A549 (cell line): ENCODE measurements around the gene SKOR1. TPM values are rescaled to one million over a fixed set of nuclear protein-coding genes. Genes with fewer than 3 reads are reported as not detected.

ENCODE experiments used
- ATAC-seq, 2 experiments: fragments of 200-7000 bp in 1 of 2; fragments of >200 bp in 1 of 2; cut with Nextera tagmentation in 1 of 2; cut with Tn5 transposase in 1 of 2; 3 replicates each; pipeline versions ENCODE4 v1.8.0 to v1.9.1; 2018 to 2020; ENCODE audit warnings: mild to moderate bottlenecking in 1 of 2, moderate library complexity in 1 of 2
- CTCF ChIA-PET: fragments of 300-600 bp; sonication (Branson Sonifier 250); formaldehyde crosslinking; extraction: SDS; loops from one replicate; lab custom pipeline; 2021; ENCODE audit warnings: antibody characterized with exemption, inconsistent platforms; lab: Yijun Ruan, JAX
- POLR2A ChIA-PET: fragments of 350-600 bp; formaldehyde crosslinking; extraction: SDS; loops from one replicate; lab custom pipeline; 2021; ENCODE audit warnings: antibody characterized with exemption, inconsistent platforms; lab: Yijun Ruan, JAX
- DNase-seq, 2 experiments: peaks; one replicate each; pipeline versions ENCODE4 v3.0.0 to v3.0.0-alpha.2; 2011 to 2016; ENCODE audit warnings: low read depth in 1 of 2, low spot score in 1 of 2
- FAIRE-seq: peaks from 2 replicates; lab custom pipeline; 2011; peaks lifted over from hg19 to GRCh38; lab: Jason Lieb, UNC
- H3K27ac ChIP-seq, 2 experiments: fragments of >200 bp; sonication (Bioruptor Twin); formaldehyde crosslinking; 3 replicates each; pipeline ENCODE4 v1.5.1; 2016 to 2017
- H3K4me1 ChIP-seq: fragments of >200 bp; sonication (Bioruptor Twin); formaldehyde crosslinking; 3 replicates; pipeline ENCODE4 v1.6.1; 2016
- H3K4me2 ChIP-seq: fragments of >200 bp; sonication (Bioruptor Twin); formaldehyde crosslinking; 3 replicates; pipeline ENCODE4 v1.6.1; 2016
- H3K4me3 ChIP-seq: fragments of >200 bp; sonication (Bioruptor Twin); formaldehyde crosslinking; 3 replicates; pipeline ENCODE4 v1.5.1; 2016
- H3K9me3 ChIP-seq: fragments of >200 bp; sonication (Bioruptor Twin); formaldehyde crosslinking; 3 replicates; pipeline ENCODE4 v1.6.1; 2016
- BCL3 ChIP-seq: fragments of >200 bp; sonication (Bioruptor Twin); formaldehyde crosslinking; IDR thresholded peaks from 3 replicates; pipeline ENCODE4 v1.6.1; 2016
- CBX8 ChIP-seq: fragments of 200-600 bp; sonication (generic); IDR thresholded peaks from 2 replicates; pipeline ENCODE4 v1.6.1; 2016
- CTCF ChIP-seq: fragments of >200 bp; sonication (Bioruptor Twin); formaldehyde crosslinking; IDR thresholded peaks from 3 replicates; pipeline ENCODE4 v1.5.1; 2016
- EHF ChIP-seq: fragments of 250-450 bp; sonication (Bioruptor Pico); IDR thresholded peaks from 2 replicates; pipeline ENCODE4 v1.5.0; 2020; ENCODE audit warnings: mild to moderate bottlenecking
- EHMT2 ChIP-seq: fragments of 200-600 bp; sonication (generic); IDR thresholded peaks from 2 replicates; pipeline ENCODE4 v1.6.1; 2016; ENCODE audit warnings: antibody characterized with exemption, low read depth, mild to moderate bottlenecking, moderate library complexity
- FOSL2 ChIP-seq, 2 experiments: fragments of 450-650 bp in 1 of 2; fragments of >200 bp in 1 of 2; sonication (Bioruptor Twin) in 1 of 2; formaldehyde crosslinking; IDR thresholded peaks; 2 replicates each; pipeline versions ENCODE4 v1.5.0 to v1.6.1; 2016 to 2020; ENCODE audit warnings: mild to moderate bottlenecking in 1 of 2, moderate library complexity in 1 of 2
- GATA3 ChIP-seq: IDR thresholded peaks from 2 replicates; pipeline ENCODE4 v1.6.1; 2012; ENCODE audit warnings: borderline replicate concordance
- HES2 ChIP-seq: fragments of >200 bp; sonication (Bioruptor Twin); formaldehyde crosslinking; IDR thresholded peaks from 2 replicates; pipeline ENCODE4 v1.6.1; 2016
- HEYL ChIP-seq: fragments of 250-450 bp; sonication (Bioruptor Pico); IDR thresholded peaks from 2 replicates; pipeline ENCODE4 v1.8.0; 2021; ENCODE audit warnings: mild to moderate bottlenecking, moderate library complexity
- HOXA7 ChIP-seq: fragments of 250-450 bp; sonication (Bioruptor Pico); IDR thresholded peaks from 2 replicates; pipeline ENCODE4 v1.5.0; 2020; ENCODE audit warnings: mild to moderate bottlenecking, moderate library complexity
- HOXB13 ChIP-seq: fragments of 250-450 bp; sonication (Bioruptor Pico); IDR thresholded peaks from 2 replicates; pipeline ENCODE4 v1.5.0; 2020; ENCODE audit warnings: low read depth, mild to moderate bottlenecking, moderate library complexity
- JUN ChIP-seq, 2 experiments: fragments of >200 bp; sonication (Bioruptor Twin); formaldehyde crosslinking; IDR thresholded peaks; 2 replicates in 1 of 2; 3 replicates in 1 of 2; pipeline ENCODE4 v1.6.1; 2016 to 2017
- MAFK ChIP-seq: fragments of 450-650 bp; IDR thresholded peaks from 2 replicates; pipeline ENCODE4 v1.6.1; 2014; ENCODE audit not compliant: partially characterized antibody
- MAX ChIP-seq: IDR thresholded peaks from 2 replicates; pipeline ENCODE4 v1.6.1; 2012
- MYC ChIP-seq: IDR thresholded peaks from 2 replicates; pipeline ENCODE4 v1.6.1; 2012; ENCODE audit warnings: mild to moderate bottlenecking, inconsistent platforms, low read length, improper control_type of control experiment, borderline replicate concordance
- PBX3 ChIP-seq: IDR thresholded peaks from 2 replicates; pipeline ENCODE4 v1.6.1; 2012
- RFX5 ChIP-seq: fragments of 450-650 bp; IDR thresholded peaks from 2 replicates; pipeline ENCODE4 v1.7.1; 2014; ENCODE audit warnings: antibody characterized with exemption, mild to moderate bottlenecking, moderate library complexity
- RNF2 ChIP-seq: fragments of 200-600 bp; sonication (generic); IDR thresholded peaks from 2 replicates; pipeline ENCODE4 v1.6.1; 2016; ENCODE audit warnings: low read depth, mild to moderate bottlenecking, antibody characterized with exemption, moderate library complexity, borderline replicate concordance
- TFCP2L1 ChIP-seq: fragments of 250-450 bp; sonication (Bioruptor Pico); IDR thresholded peaks from 2 replicates; pipeline ENCODE4 v1.5.0; 2021; ENCODE audit warnings: mild to moderate bottlenecking
- TP53 ChIP-seq: fragments of 250-450 bp; sonication (Bioruptor Pico); IDR thresholded peaks from 2 replicates; pipeline ENCODE4 v1.5.0; 2021; ENCODE audit warnings: mild to moderate bottlenecking, moderate library complexity
- USF2 ChIP-seq: fragments of 450-650 bp; IDR thresholded peaks from 2 replicates; pipeline ENCODE4 v1.6.1; 2014; ENCODE audit warnings: antibody characterized with exemption
- ZNF302 ChIP-seq: fragments of 250-450 bp; sonication (Bioruptor Pico); IDR thresholded peaks from 2 replicates; pipeline ENCODE4 v1.9.0; 2021; ENCODE audit warnings: inconsistent platforms, mild to moderate bottlenecking, moderate library complexity
- ZSCAN20 ChIP-seq: fragments of 250-450 bp; sonication (Bioruptor Pico); IDR thresholded peaks from 2 replicates; pipeline ENCODE4 v1.8.0; 2022; ENCODE audit warnings: mild to moderate bottlenecking, moderate library complexity
- WGBS: methylation state at CpG from one replicate; pipeline ENCODE4 v1.1.6; 2017; ENCODE audit errors: missing lambda C conversion rate; 5-methylcytosine and 5-hydroxymethylcytosine counted together
- polyA plus RNA-seq, 4 experiments: library from polyadenylated mRNA; depleted of rRNA in 3 of 4; stranded (reverse); fragments of >200 nt; fragmentation: RNase III in 1 of 4; extraction: RNeasy Plus Mini Kit Qiagen cat#74134 plus additional on column Dnase treatment in 1 of 4; gene quantifications; 2 replicates in 3 of 4; 3 replicates in 1 of 4; pipeline ENCODE4 v1.2.3, GENCODE V29; 2011 to 2017

Gene SKOR1
- polyA plus RNA-seq, 2 of the 4 experiments (the other 2 are of a cell fraction), result 0.03 to 0.05 TPM

- H3K9me3 ChIP-seq, result no peaks in the 10 kb centered on the region
- POLR2A ChIA-PET, result no interaction called here
- no peak for FAIRE-seq
Observed at GRCh38 chr15:67781061-67781460, 44.2 kb upstream of the SKOR1 start.

GRCh38 chr15:67781907-67782690, 43.2 kb upstream of the SKOR1 start:
- DNase-seq, result no peak
- CTCF ChIA-PET, result interaction anchor here (0.7 to 2.3 kb wide), 3 partner anchors 11 to 25 kb away, joined by 3 to 4 read pairs (median 4); no protein-coding TSS in a partner anchor
- ATAC-seq, result no peak
- H3K27ac ChIP-seq, result no peak overlapping the region
- H3K4me3 ChIP-seq, result no peak overlapping the region
- no peaks in the 10 kb centered on the region for H3K9me3 ChIP-seq
- WGBS, result 84% methylated on average over 10 of the region's 10 CpGs
- POLR2A ChIA-PET, result interaction anchor here (0.6 kb wide), 1 partner anchor 837 kb away, joined by 3 read pairs; no protein-coding TSS in a partner anchor
- H3K4me1 ChIP-seq, result no peaks in the 10 kb centered on the region
- H3K4me2 ChIP-seq, result no peak overlapping the region
- FAIRE-seq, result no peak
- TF ChIP-seq HOXA7 (no peak), EHMT2 (no peak), MAFK (peak; percentile 91)

More at GRCh38 chr15:67781061-67781460, 44.2 kb upstream of the SKOR1 start:
- TF ChIP-seq BCL3 (no peak), ZNF302 (no peak), MYC (no peak), FOSL2 (IDR thresholded peaks at IDR 0.05) (no peak), FOSL2 (CRISPR knock-in tag; IDR thresholded peaks at IDR 0.05) (no peak), RNF2 (no peak), HOXB13 (CRISPR knock-in tag) (no peak), HEYL (CRISPR knock-in tag) (no peak), ZSCAN20 (CRISPR knock-in tag) (no peak), EHF (CRISPR knock-in tag) (no peak), CTCF (no peak), TFCP2L1 (CRISPR knock-in tag) (no peak), GATA3 (no peak), RFX5 (no peak)
- TF ChIP-seq, all 56 proteins: peak for 0
- H3K4me1 ChIP-seq, result no peaks in the 10 kb centered on the region
- CTCF ChIA-PET, result interaction anchor here (0.6 to 2.3 kb wide), 4 partner anchors 10 to 930 kb away, joined by 3 to 4 read pairs (median 4); no protein-coding TSS in a partner anchor
- 72% methylated on average over 3 of the region's 3 CpGs for WGBS
- DNase-seq, result no peak
- no peak overlapping the region for H3K4me3 ChIP-seq
- H3K27ac ChIP-seq, result no peak overlapping the region
- no peak for ATAC-seq
- no peak overlapping the region for H3K4me2 ChIP-seq

- FAIRE-seq, result no peak
- no peaks in the 10 kb centered on the region for H3K4me1 ChIP-seq
- CTCF ChIA-PET, result interaction anchor here (2.0 to 2.3 kb wide), 2 partner anchors 10 to 11 kb away, joined by 4 read pairs; no protein-coding TSS in a partner anchor
- no peak overlapping the region for H3K27ac ChIP-seq
- ATAC-seq, result no peak
- no peak for TF ChIP-seq CBX8
- no peak for TF ChIP-seq MAX
- no peak for TF ChIP-seq RNF2
- no peak for TF ChIP-seq TP53 (CRISPR knock-in tag)
- no peak for TF ChIP-seq HES2
- TF ChIP-seq FOSL2 (IDR thresholded peaks at IDR 0.05), result no peak
- no peak for TF ChIP-seq FOSL2 (CRISPR knock-in tag; IDR thresholded peaks at IDR 0.05)
- no peak for TF ChIP-seq PBX3
- TF ChIP-seq ZSCAN20 (CRISPR knock-in tag), result no peak
- TF ChIP-seq JUN (IDR thresholded peaks at IDR 0.05), result no peak
- TF ChIP-seq USF2, result no peak
- no peak for DNase-seq
- H3K4me2 ChIP-seq, result no peak overlapping the region
- H3K4me3 ChIP-seq, result no peak overlapping the region
- no peaks in the 10 kb centered on the region for H3K9me3 ChIP-seq
- POLR2A ChIA-PET, result interaction anchor here (0.6 kb wide), 1 partner anchor 838 kb away, joined by 3 read pairs; no protein-coding TSS in a partner anchor
- WGBS, result 74% methylated on average over 7 of the region's 7 CpGs
Observed at GRCh38 chr15:67782691-67782991, 42.7 kb upstream of the SKOR1 start.
